Measurements from ENCODE around the gene PTPRK. TPM values are rescaled to one million over a fixed set of nuclear protein-coding genes. Genes with fewer than 3 reads are reported as not detected.

Gene PTPRK
- total RNA-seq, 1 experiment from 2014 or later = 34.2 TPM

DNA sequence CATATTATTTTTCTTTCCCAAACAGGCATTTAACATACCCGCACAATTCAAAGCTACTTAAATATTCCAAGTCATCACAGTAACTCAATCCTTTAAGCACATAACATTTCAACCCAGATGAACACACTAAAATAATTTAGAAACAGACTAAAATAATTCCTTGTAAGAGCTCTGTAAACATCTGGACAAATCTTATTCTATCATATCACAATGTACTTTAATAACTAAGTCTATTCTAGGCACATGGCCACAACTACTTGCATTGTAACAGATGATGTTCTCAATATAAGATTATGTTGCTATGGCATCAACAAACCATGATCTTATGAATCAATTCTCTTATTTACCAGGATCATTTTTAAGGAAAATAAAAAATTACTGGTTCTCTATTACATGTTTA, 496.4 kb downstream of the PTPRK start:
- Histone ChIP-seq H3K9ac (ENCODE audit: low read length) (no peak overlapping the region), H4K20me1 (ENCODE audit: insufficient read depth) (no peaks in the 10 kb centered on the region), H3K4me2 (ENCODE audit: low read length) (no peak overlapping the region), H3K9me2 (ENCODE audit: insufficient read depth) (no peaks in the 10 kb centered on the region), H3K9me3 (ENCODE audit: control insufficient read depth in 1 of 2, insufficient read depth in 1 of 2, low read depth in 1 of 2, low read length in 2 of 2) (no peaks in the 10 kb centered on the region), H3K27ac (ENCODE audit: low read depth, low read length) (no peak overlapping the region), H3K4me1 (ENCODE audit: control insufficient read depth in 1 of 2, insufficient read depth in 2 of 2, low read length in 2 of 2) (no peaks in the 10 kb centered on the region), H3K27me3 (ENCODE audit: insufficient read depth, low read length) (no peaks in the 10 kb centered on the region), H3K4me3 (replicated peaks in 1 of 2; ENCODE audit: low read depth in 1 of 2, low read length in 2 of 2) (no peak overlapping the region), H3K36me3 (ENCODE audit: control insufficient read depth in 1 of 2, insufficient read depth in 2 of 2, low read length in 2 of 2) (no peaks in the 10 kb centered on the region), H2AFZ (ENCODE audit: low read depth, low read length, poor library complexity, severe bottlenecking) (no peak overlapping the region), H3K79me2 (ENCODE audit: insufficient read depth, low read length) (no peaks in the 10 kb centered on the region)
- no peak for TF ChIP-seq EZH2 (IDR thresholded peaks at IDR 0.05)
- ChIA-PET CTCF (interaction anchor here (0.6 kb wide), 1 partner anchor 758 kb away, joined by 3 read pairs; the partner anchor contains the start of gene RNF146), RAD21 (ENCODE audit: low non-redundant PET in 1 of 2, low total read pairs in 2 of 2, uncharacterized antibody in 2 of 2, unreplicated experiment in 2 of 2) (no interaction called here), POLR2A (no interaction called here)
- intact Hi-C loops (cut with micrococcal nuclease) = no loop called here
- BruUV-seq (replicated peaks) = no TSS peak
- no peak for DNase-seq (ENCODE audit: low read depth, low spot score)
- ATAC-seq = no peak

DNA sequence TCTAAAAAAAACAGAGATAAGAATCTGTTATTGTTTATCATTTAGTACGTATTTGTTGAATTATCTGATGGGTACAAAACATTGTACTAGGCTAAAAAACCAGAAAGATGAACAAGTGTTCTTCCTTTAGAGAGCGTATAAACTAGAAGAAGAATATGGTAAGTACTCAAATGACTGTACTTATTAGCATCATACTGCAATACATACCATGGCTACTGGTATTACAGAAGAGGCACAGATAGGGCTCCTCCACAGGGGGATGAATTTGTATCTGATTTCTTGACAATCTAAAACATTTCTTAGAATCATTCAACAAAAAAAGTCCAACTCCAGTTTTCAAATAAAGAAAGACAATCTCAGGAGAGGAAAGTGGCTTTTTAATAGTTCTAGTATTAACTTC, 501.6 kb downstream of the PTPRK start:
- no TSS peak for BruUV-seq (replicated peaks)
- no peaks in the 10 kb centered on the region for H3K27me3 ChIP-seq (ENCODE audit: insufficient read depth, low read length)
- no peaks in the 10 kb centered on the region for H3K79me2 ChIP-seq (ENCODE audit: insufficient read depth, low read length)
- H3K4me1 ChIP-seq (ENCODE audit: control insufficient read depth in 1 of 2, insufficient read depth in 2 of 2, low read length in 2 of 2) = no peaks in the 10 kb centered on the region
- no peaks in the 10 kb centered on the region for H3K9me3 ChIP-seq (ENCODE audit: control insufficient read depth in 1 of 2, insufficient read depth in 1 of 2, low read depth in 1 of 2, low read length in 2 of 2)
- ATAC-seq (no peak), DNase-seq (ENCODE audit: low read depth, low spot score) (no peak)
- intact Hi-C loops (cut with micrococcal nuclease) = no loop called here
- H2AFZ ChIP-seq (ENCODE audit: low read depth, low read length, poor library complexity, severe bottlenecking) = no peak overlapping the region
- no peaks in the 10 kb centered on the region for H3K36me3 ChIP-seq (ENCODE audit: control insufficient read depth in 1 of 2, insufficient read depth in 2 of 2, low read length in 2 of 2)
- ChIA-PET POLR2A (no interaction called here), CTCF (no interaction called here), RAD21 (ENCODE audit: low non-redundant PET in 1 of 2, low total read pairs in 2 of 2, uncharacterized antibody in 2 of 2, unreplicated experiment in 2 of 2) (no interaction called here)
- no peaks in the 10 kb centered on the region for H3K9me2 ChIP-seq (ENCODE audit: insufficient read depth)
- no peak overlapping the region for H3K4me3 ChIP-seq (replicated peaks in 1 of 2; ENCODE audit: low read depth in 1 of 2, low read length in 2 of 2)
- no peak overlapping the region for H3K27ac ChIP-seq (ENCODE audit: low read depth, low read length)
- no peaks in the 10 kb centered on the region for H4K20me1 ChIP-seq (ENCODE audit: insufficient read depth)
- H3K9ac ChIP-seq (ENCODE audit: low read length) = no peak overlapping the region
- H3K4me2 ChIP-seq (ENCODE audit: low read length) = no peak overlapping the region
- TF ChIP-seq, protein P1, sequence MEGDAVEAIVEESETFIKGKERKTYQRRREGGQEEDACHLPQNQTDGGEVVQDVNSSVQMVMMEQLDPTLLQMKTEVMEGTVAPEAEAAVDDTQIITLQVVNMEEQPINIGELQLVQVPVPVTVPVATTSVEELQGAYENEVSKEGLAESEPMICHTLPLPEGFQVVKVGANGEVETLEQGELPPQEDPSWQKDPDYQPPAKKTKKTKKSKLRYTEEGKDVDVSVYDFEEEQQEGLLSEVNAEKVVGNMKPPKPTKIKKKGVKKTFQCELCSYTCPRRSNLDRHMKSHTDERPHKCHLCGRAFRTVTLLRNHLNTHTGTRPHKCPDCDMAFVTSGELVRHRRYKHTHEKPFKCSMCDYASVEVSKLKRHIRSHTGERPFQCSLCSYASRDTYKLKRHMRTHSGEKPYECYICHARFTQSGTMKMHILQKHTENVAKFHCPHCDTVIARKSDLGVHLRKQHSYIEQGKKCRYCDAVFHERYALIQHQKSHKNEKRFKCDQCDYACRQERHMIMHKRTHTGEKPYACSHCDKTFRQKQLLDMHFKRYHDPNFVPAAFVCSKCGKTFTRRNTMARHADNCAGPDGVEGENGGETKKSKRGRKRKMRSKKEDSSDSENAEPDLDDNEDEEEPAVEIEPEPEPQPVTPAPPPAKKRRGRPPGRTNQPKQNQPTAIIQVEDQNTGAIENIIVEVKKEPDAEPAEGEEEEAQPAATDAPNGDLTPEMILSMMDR (IDR thresholded peaks at IDR 0.05 in 2 of 3, conservative IDR thresholded peaks at IDR 0.05 in 1 of 3; ENCODE audit: borderline replicate concordance in 1 of 3, insufficient read depth in 1 of 3, low read depth in 2 of 3, low read length in 2 of 3) = no peak
- TF ChIP-seq EZH2phosphoT487 (IDR thresholded peaks at IDR 0.05; ENCODE audit: borderline replicate concordance) = no peak
- TF ChIP-seq ZNF274 (IDR thresholded peaks at IDR 0.05; ENCODE audit: low read depth, low read length) = no peak
- no peak for TF ChIP-seq TCF7L2 (IDR thresholded peaks at IDR 0.05; ENCODE audit: borderline replicate concordance, extremely low read depth, insufficient read depth, insufficient read length)
- no peak for TF ChIP-seq YY1 (IDR thresholded peaks at IDR 0.05; ENCODE audit: extremely low read depth, insufficient replicate concordance, low read depth, low read length)
- no peak for TF ChIP-seq POLR2AphosphoS5 (IDR thresholded peaks at IDR 0.05; ENCODE audit: low read depth, low read length)
- no peak for TF ChIP-seq EZH2 (IDR thresholded peaks at IDR 0.05)
- TF ChIP-seq POLR2A (IDR thresholded peaks at IDR 0.05; ENCODE audit: borderline replicate concordance, extremely low read depth, insufficient read depth, insufficient read length) = no peak
- TF ChIP-seq EGR1 (IDR thresholded peaks at IDR 0.05; ENCODE audit: low read depth) = no peak
- TF ChIP-seq RAD21 (IDR thresholded peaks at IDR 0.05; ENCODE audit: low read depth) = no peak
- TF ChIP-seq, protein P2, sequence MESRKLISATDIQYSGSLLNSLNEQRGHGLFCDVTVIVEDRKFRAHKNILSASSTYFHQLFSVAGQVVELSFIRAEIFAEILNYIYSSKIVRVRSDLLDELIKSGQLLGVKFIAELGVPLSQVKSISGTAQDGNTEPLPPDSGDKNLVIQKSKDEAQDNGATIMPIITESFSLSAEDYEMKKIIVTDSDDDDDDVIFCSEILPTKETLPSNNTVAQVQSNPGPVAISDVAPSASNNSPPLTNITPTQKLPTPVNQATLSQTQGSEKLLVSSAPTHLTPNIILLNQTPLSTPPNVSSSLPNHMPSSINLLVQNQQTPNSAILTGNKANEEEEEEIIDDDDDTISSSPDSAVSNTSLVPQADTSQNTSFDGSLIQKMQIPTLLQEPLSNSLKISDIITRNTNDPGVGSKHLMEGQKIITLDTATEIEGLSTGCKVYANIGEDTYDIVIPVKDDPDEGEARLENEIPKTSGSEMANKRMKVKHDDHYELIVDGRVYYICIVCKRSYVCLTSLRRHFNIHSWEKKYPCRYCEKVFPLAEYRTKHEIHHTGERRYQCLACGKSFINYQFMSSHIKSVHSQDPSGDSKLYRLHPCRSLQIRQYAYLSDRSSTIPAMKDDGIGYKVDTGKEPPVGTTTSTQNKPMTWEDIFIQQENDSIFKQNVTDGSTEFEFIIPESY (IDR thresholded peaks at IDR 0.05; ENCODE audit: extremely low read depth, insufficient replicate concordance, low read length) = no peak
- TF ChIP-seq SRF (IDR thresholded peaks at IDR 0.05; ENCODE audit: low read depth) = no peak
- TF ChIP-seq SP1 (IDR thresholded peaks at IDR 0.05; ENCODE audit: low read depth) = no peak
- TF ChIP-seq MAX (IDR thresholded peaks at IDR 0.05) = no peak
- no peak for TF ChIP-seq ELF1 (IDR thresholded peaks at IDR 0.05; ENCODE audit: borderline replicate concordance, low read depth)
- no peak for TF ChIP-seq CEBPB (IDR thresholded peaks at IDR 0.05; ENCODE audit: low read depth)
- TF ChIP-seq ATF3 (IDR thresholded peaks at IDR 0.05) = no peak
- TF ChIP-seq JUND (IDR thresholded peaks at IDR 0.05) = no peak
- TF ChIP-seq ZFX (IDR thresholded peaks at IDR 0.05) = no peak
